GM18870 (cell line): ENCODE measurements around the gene NAP1L1.

Experiments used
- ATAC-seq: cut with Tn5 transposase; IDR thresholded peaks from one replicate; pipeline ENCODE4 v1.9.1; 2021; ENCODE audit warnings: moderate library complexity; ENCODE audit not compliant: unreplicated experiment

Gene NAP1L1

GRCh38 chr12:76042147-76042546, 42.3 kb downstream of the NAP1L1 start:
- ATAC-seq, result no peak

- ATAC-seq, result no peak
These were observed 43.1 kb downstream of the NAP1L1 start for GRCh38 chr12:76041406-76041805.

GRCh38 chr12:76040461-76040860, 44.0 kb downstream of the NAP1L1 start:
- no peak for ATAC-seq

GRCh38 chr12:76038176-76038575, 46.3 kb downstream of the NAP1L1 start:
- ATAC-seq, result no peak

- ATAC-seq, result peak; percentile 65
These were observed 47.1 kb downstream of the NAP1L1 start for GRCh38 chr12:76037130-76038103.

- ATAC-seq, result no peak
These were observed 49.4 kb downstream of the NAP1L1 start for GRCh38 chr12:76035045-76035444.

- ATAC-seq, result no peak
These were observed 51.1 kb downstream of the NAP1L1 start for GRCh38 chr12:76033081-76034011.

- peak; percentile 29 for ATAC-seq
These were observed 52.2 kb downstream of the NAP1L1 start for GRCh38 chr12:76032043-76032981.

GRCh38 chr12:76031414-76032042, 53.0 kb downstream of the NAP1L1 start, which contains the start of gene PHLDA1:
PHLDA1 (minus strand) TSS chr12:76031776.
- ATAC-seq, result peak; percentile 77

GRCh38 chr12:76031081-76031413, 53.4 kb downstream of the NAP1L1 start:
- ATAC-seq, result peak; percentile 6

- no peak for ATAC-seq
These were observed 54.0 kb downstream of the NAP1L1 start for GRCh38 chr12:76030341-76031080.

- ATAC-seq, result no peak
These were observed 54.5 kb downstream of the NAP1L1 start for GRCh38 chr12:76029982-76030340.

GRCh38 chr12:76028571-76029277, 55.8 kb downstream of the NAP1L1 start:
- ATAC-seq, result no peak

GRCh38 chr12:76026643-76027063, 57.8 kb downstream of the NAP1L1 start:
- ATAC-seq, result no peak

- ATAC-seq, result no peak
These were observed 58.6 kb downstream of the NAP1L1 start for GRCh38 chr12:76025601-76026575.

GRCh38 chr12:76024942-76025600, 59.4 kb downstream of the NAP1L1 start:
- ATAC-seq, result no peak
